Measurements from ENCODE around the gene EBF3. TPM values are rescaled to one million over a fixed set of nuclear protein-coding genes. Genes with fewer than 3 reads are reported as not detected.

EBF3 gene
- total RNA-seq, 1 experiment from 2014 or later, result 0.64 TPM

DNA sequence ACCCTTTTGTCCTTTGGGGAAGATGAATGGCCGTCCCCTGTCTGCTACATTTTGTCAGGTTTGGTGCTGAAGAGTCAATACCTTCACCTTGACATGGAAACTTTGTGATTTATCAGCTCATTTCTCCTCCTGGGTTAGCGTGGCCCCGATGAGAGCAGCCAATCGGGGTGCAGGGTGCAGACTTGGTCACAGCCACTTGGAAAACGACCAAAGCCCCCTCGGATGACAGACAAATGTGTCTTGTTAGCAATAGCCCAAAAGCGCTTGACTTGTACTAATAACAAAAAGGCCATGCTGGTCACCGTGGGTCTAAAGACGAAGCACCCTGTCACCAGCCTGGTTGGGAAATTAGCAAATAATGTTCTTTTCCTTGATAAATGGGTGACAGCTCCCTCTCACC is 103.7 kb downstream of the EBF3 start:
- TF ChIP-seq, protein P1, sequence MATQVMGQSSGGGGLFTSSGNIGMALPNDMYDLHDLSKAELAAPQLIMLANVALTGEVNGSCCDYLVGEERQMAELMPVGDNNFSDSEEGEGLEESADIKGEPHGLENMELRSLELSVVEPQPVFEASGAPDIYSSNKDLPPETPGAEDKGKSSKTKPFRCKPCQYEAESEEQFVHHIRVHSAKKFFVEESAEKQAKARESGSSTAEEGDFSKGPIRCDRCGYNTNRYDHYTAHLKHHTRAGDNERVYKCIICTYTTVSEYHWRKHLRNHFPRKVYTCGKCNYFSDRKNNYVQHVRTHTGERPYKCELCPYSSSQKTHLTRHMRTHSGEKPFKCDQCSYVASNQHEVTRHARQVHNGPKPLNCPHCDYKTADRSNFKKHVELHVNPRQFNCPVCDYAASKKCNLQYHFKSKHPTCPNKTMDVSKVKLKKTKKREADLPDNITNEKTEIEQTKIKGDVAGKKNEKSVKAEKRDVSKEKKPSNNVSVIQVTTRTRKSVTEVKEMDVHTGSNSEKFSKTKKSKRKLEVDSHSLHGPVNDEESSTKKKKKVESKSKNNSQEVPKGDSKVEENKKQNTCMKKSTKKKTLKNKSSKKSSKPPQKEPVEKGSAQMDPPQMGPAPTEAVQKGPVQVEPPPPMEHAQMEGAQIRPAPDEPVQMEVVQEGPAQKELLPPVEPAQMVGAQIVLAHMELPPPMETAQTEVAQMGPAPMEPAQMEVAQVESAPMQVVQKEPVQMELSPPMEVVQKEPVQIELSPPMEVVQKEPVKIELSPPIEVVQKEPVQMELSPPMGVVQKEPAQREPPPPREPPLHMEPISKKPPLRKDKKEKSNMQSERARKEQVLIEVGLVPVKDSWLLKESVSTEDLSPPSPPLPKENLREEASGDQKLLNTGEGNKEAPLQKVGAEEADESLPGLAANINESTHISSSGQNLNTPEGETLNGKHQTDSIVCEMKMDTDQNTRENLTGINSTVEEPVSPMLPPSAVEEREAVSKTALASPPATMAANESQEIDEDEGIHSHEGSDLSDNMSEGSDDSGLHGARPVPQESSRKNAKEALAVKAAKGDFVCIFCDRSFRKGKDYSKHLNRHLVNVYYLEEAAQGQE (IDR thresholded peaks at IDR 0.05; ENCODE audit: insufficient read depth in 1 of 2, low read depth in 2 of 2, low read length in 1 of 2), result no peak
- TF ChIP-seq POLR2AphosphoS5 (IDR thresholded peaks at IDR 0.05; ENCODE audit: low read depth, low read length), result no peak
- TF ChIP-seq TCF7L2 (IDR thresholded peaks at IDR 0.05; ENCODE audit: low read depth, low read length), result no peak
- TF ChIP-seq, protein P2, sequence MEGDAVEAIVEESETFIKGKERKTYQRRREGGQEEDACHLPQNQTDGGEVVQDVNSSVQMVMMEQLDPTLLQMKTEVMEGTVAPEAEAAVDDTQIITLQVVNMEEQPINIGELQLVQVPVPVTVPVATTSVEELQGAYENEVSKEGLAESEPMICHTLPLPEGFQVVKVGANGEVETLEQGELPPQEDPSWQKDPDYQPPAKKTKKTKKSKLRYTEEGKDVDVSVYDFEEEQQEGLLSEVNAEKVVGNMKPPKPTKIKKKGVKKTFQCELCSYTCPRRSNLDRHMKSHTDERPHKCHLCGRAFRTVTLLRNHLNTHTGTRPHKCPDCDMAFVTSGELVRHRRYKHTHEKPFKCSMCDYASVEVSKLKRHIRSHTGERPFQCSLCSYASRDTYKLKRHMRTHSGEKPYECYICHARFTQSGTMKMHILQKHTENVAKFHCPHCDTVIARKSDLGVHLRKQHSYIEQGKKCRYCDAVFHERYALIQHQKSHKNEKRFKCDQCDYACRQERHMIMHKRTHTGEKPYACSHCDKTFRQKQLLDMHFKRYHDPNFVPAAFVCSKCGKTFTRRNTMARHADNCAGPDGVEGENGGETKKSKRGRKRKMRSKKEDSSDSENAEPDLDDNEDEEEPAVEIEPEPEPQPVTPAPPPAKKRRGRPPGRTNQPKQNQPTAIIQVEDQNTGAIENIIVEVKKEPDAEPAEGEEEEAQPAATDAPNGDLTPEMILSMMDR (IDR thresholded peaks at IDR 0.05), result no peak
- no peak for TF ChIP-seq SIN3A (IDR thresholded peaks at IDR 0.05; ENCODE audit: borderline replicate concordance, insufficient read depth, low read depth, low read length)
- Histone ChIP-seq H3K4me3 (ENCODE audit: low read depth in 2 of 2, low read length in 2 of 2) (no peak overlapping the region), H3K27ac (ENCODE audit: low read length) (no peak overlapping the region), H3K27me3 (ENCODE audit: control insufficient read depth, insufficient read depth, low read length) (no peaks in the 10 kb centered on the region), H3K9me3 (ENCODE audit: control insufficient read depth, insufficient read depth, low read depth, low read length) (no peaks in the 10 kb centered on the region), H3K4me1 (ENCODE audit: control insufficient read depth, insufficient read depth, low read length) (no peaks in the 10 kb centered on the region), H3K36me3 (ENCODE audit: control insufficient read depth, insufficient read depth, low read length) (peaks cover 2% of the 10 kb centered on the region; the same call in 1 of the 2 replicates)
- ATAC-seq, result no peak
- POLR2A ChIA-PET, result no interaction called here
- intact Hi-C loops (cut with micrococcal nuclease; ENCODE audit: unreplicated experiment), result no loop called here
- no peak for DNase-seq (ENCODE audit: low read depth, low spot score)
- CTCF ChIA-PET, result no interaction called here
- BruUV-seq (replicated peaks), result no TSS peak
- in situ Hi-C loops (cut with HindIII; ENCODE audit: low pct_unique_long_range_greater_than_20kb, low sequenced_read_pairs), result no loop called here

DNA sequence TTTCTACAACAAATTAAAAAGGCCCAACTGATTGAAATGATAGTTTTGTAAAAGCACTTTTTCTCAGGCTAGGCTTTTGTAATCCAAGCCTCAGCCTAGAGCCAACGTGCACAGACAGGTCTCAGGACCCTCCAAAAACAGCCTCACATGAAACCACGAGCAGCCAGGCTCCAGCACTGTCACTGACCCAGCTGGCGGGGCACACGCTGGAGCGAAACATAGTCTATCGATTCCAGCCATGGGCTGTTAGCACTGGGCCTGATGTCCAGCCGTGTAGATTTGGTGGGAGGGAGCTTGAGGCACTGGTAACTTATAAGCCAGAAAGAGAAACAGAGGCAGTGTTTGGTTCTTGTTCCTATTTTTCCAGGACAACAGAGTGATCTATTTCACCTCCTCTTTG is 104.5 kb downstream of the EBF3 start:
- Histone ChIP-seq H3K4me3 (ENCODE audit: low read depth in 2 of 2, low read length in 2 of 2) (no peak overlapping the region), H3K27ac (ENCODE audit: low read length) (no peak overlapping the region), H3K27me3 (ENCODE audit: control insufficient read depth, insufficient read depth, low read length) (no peaks in the 10 kb centered on the region), H3K36me3 (ENCODE audit: control insufficient read depth, insufficient read depth, low read length) (peaks cover 2% of the 10 kb centered on the region; the same call in 1 of the 2 replicates), H3K9me3 (ENCODE audit: control insufficient read depth, insufficient read depth, low read depth, low read length) (no peaks in the 10 kb centered on the region), H3K4me1 (ENCODE audit: control insufficient read depth, insufficient read depth, low read length) (no peaks in the 10 kb centered on the region)
- CTCF ChIA-PET, result no interaction called here
- in situ Hi-C loops (cut with HindIII; ENCODE audit: low pct_unique_long_range_greater_than_20kb, low sequenced_read_pairs), result no loop called here
- DNase-seq (ENCODE audit: low read depth, low spot score) (no peak), ATAC-seq (no peak)
- no peak for TF ChIP-seq SIN3A (IDR thresholded peaks at IDR 0.05; ENCODE audit: borderline replicate concordance, insufficient read depth, low read depth, low read length)
- no peak for TF ChIP-seq TCF7L2 (IDR thresholded peaks at IDR 0.05; ENCODE audit: low read depth, low read length)
- TF ChIP-seq, protein P1 (IDR thresholded peaks at IDR 0.05; ENCODE audit: insufficient read depth in 1 of 2, low read depth in 2 of 2, low read length in 1 of 2), result no peak
- intact Hi-C loops (cut with micrococcal nuclease; ENCODE audit: unreplicated experiment), result no loop called here
- POLR2A ChIA-PET, result no interaction called here
- no TSS peak for BruUV-seq (replicated peaks)
